ENCODE results near the gene AP3S2. TPM values are rescaled to one million over a fixed set of nuclear protein-coding genes. Genes with fewer than 3 reads are reported as not detected.

The AP3S2 gene
- total and polyA plus RNA-seq, 2 of the 13 experiments (the other 11 are each of a cell fraction or from before 2014, with no cell fraction given) = 17.6 to 44.4 TPM

DNA sequence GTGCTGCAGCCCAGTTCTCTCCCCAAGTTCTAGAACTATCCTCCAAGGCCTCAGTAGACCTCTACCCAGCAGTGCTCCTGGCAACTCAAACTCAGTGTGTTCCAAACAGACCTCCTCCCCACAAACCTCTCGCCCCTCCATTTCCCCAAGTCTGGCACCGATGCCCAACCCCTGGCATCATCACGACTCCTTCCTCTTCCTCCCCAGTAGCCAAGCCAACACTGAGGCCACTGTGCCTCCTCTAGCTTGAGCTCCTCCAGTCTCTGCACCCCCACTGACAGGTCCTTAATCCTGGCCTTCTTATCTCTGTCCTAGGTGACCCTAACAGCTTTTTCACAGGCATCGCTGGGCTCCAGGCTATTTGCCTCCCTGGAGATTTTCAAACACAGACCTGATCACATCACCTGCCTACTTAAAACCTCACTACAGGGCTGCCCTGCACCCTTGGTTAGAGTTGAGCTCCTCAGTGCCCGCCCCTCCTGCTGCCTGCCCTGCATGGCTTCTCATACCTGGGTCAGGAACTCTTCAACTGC lies 12.1 kb upstream of the AP3S2 start:
- H3K4me2 ChIP-seq (ENCODE audit: low read depth, low read length) = no peak overlapping the region
- no peaks in the 10 kb centered on the region for H3K27me3 ChIP-seq (ENCODE audit: control insufficient read depth in 1 of 2, insufficient read depth in 2 of 2, low read length in 2 of 2)
- intact Hi-C loops (cut with micrococcal nuclease; ENCODE audit: unreplicated experiment) = no loop called here
- DNase-seq (ENCODE audit: low spot score) (no peak), FAIRE-seq (no peak), ATAC-seq (no peak)
- peaks cover 5% of the 10 kb centered on the region for H3K4me1 ChIP-seq (ENCODE audit: insufficient read depth, low read length)
- no peaks in the 10 kb centered on the region for H3K79me2 ChIP-seq (ENCODE audit: insufficient read depth, low read length)
- no peaks in the 10 kb centered on the region for H4K20me1 ChIP-seq (ENCODE audit: insufficient read depth, low read length)
- CTCF ChIA-PET (ENCODE audit: low intra/inter-chr PET ratio, low total read pairs) = no interaction called here
- POLR2A ChIA-PET = no interaction called here
- no peaks in the 10 kb centered on the region for H3K9me3 ChIP-seq (ENCODE audit: low read length)
- no peak overlapping the region for H3K9ac ChIP-seq (ENCODE audit: insufficient read depth, low read depth, low read length)
- H3K4me3 ChIP-seq (replicated peaks in 1 of 3; ENCODE audit: insufficient read depth in 1 of 3, low read depth in 2 of 3, low read length in 3 of 3) = no peak overlapping the region
- WGBS (ENCODE audit: low lambda C conversion rate) = 97% methylated on average over 5 of the region's 5 CpGs
- no peak overlapping the region for H2AFZ ChIP-seq (ENCODE audit: low read length)
- no peak overlapping the region for H3K27ac ChIP-seq (ENCODE audit: extremely low read length, insufficient read depth, low read length)
- no TSS peak for BruUV-seq (replicated peaks)
- H3K36me3 ChIP-seq (replicated peaks in 1 of 2; ENCODE audit: control insufficient read depth in 1 of 2, insufficient read depth in 2 of 2, low read length in 2 of 2) = no peaks in the 10 kb centered on the region; a peak in 1 of 5 replicates
- in situ Hi-C loops (cut with HindIII; ENCODE audit: extremely low pct_ligation_motif_present, low pct_unique_long_range_greater_than_20kb) = no loop called here
- no peak for TF ChIP-seq ZNF335 (CRISPR knock-in tag; IDR thresholded peaks at IDR 0.05)
- TF ChIP-seq, protein P1, sequence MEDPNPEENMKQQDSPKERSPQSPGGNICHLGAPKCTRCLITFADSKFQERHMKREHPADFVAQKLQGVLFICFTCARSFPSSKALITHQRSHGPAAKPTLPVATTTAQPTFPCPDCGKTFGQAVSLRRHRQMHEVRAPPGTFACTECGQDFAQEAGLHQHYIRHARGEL (CRISPR knock-in tag; IDR thresholded peaks at IDR 0.05) = no peak
- TF ChIP-seq, protein P2, sequence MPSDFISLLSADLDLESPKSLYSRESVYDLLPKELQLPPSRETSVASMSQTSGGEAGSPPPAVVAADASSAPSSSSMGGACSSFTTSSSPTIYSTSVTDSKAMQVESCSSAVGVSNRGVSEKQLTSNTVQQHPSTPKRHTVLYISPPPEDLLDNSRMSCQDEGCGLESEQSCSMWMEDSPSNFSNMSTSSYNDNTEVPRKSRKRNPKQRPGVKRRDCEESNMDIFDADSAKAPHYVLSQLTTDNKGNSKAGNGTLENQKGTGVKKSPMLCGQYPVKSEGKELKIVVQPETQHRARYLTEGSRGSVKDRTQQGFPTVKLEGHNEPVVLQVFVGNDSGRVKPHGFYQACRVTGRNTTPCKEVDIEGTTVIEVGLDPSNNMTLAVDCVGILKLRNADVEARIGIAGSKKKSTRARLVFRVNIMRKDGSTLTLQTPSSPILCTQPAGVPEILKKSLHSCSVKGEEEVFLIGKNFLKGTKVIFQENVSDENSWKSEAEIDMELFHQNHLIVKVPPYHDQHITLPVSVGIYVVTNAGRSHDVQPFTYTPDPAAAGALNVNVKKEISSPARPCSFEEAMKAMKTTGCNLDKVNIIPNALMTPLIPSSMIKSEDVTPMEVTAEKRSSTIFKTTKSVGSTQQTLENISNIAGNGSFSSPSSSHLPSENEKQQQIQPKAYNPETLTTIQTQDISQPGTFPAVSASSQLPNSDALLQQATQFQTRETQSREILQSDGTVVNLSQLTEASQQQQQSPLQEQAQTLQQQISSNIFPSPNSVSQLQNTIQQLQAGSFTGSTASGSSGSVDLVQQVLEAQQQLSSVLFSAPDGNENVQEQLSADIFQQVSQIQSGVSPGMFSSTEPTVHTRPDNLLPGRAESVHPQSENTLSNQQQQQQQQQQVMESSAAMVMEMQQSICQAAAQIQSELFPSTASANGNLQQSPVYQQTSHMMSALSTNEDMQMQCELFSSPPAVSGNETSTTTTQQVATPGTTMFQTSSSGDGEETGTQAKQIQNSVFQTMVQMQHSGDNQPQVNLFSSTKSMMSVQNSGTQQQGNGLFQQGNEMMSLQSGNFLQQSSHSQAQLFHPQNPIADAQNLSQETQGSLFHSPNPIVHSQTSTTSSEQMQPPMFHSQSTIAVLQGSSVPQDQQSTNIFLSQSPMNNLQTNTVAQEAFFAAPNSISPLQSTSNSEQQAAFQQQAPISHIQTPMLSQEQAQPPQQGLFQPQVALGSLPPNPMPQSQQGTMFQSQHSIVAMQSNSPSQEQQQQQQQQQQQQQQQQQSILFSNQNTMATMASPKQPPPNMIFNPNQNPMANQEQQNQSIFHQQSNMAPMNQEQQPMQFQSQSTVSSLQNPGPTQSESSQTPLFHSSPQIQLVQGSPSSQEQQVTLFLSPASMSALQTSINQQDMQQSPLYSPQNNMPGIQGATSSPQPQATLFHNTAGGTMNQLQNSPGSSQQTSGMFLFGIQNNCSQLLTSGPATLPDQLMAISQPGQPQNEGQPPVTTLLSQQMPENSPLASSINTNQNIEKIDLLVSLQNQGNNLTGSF (CRISPR knock-in tag; IDR thresholded peaks at IDR 0.05) = no peak
- TF ChIP-seq, protein P3, sequence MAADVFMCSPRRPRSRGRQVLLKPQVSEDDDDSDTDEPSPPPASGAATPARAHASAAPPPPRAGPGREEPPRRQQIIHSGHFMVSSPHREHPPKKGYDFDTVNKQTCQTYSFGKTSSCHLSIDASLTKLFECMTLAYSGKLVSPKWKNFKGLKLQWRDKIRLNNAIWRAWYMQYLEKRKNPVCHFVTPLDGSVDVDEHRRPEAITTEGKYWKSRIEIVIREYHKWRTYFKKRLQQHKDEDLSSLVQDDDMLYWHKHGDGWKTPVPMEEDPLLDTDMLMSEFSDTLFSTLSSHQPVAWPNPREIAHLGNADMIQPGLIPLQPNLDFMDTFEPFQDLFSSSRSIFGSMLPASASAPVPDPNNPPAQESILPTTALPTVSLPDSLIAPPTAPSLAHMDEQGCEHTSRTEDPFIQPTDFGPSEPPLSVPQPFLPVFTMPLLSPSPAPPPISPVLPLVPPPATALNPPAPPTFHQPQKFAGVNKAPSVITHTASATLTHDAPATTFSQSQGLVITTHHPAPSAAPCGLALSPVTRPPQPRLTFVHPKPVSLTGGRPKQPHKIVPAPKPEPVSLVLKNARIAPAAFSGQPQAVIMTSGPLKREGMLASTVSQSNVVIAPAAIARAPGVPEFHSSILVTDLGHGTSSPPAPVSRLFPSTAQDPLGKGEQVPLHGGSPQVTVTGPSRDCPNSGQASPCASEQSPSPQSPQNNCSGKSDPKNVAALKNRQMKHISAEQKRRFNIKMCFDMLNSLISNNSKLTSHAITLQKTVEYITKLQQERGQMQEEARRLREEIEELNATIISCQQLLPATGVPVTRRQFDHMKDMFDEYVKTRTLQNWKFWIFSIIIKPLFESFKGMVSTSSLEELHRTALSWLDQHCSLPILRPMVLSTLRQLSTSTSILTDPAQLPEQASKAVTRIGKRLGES (CRISPR knock-in tag; IDR thresholded peaks at IDR 0.05; ENCODE audit: borderline replicate concordance) = no peak
- TF ChIP-seq, protein P4, sequence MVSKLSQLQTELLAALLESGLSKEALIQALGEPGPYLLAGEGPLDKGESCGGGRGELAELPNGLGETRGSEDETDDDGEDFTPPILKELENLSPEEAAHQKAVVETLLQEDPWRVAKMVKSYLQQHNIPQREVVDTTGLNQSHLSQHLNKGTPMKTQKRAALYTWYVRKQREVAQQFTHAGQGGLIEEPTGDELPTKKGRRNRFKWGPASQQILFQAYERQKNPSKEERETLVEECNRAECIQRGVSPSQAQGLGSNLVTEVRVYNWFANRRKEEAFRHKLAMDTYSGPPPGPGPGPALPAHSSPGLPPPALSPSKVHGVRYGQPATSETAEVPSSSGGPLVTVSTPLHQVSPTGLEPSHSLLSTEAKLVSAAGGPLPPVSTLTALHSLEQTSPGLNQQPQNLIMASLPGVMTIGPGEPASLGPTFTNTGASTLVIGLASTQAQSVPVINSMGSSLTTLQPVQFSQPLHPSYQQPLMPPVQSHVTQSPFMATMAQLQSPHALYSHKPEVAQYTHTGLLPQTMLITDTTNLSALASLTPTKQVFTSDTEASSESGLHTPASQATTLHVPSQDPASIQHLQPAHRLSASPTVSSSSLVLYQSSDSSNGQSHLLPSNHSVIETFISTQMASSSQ (IDR thresholded peaks at IDR 0.05; ENCODE audit: low read depth) = no peak
- TF ChIP-seq, protein P4 (CRISPR knock-in tag; IDR thresholded peaks at IDR 0.05; ENCODE audit: borderline replicate concordance) = no peak
- TF ChIP-seq HNRNPL (IDR thresholded peaks at IDR 0.05; ENCODE audit: low read depth, low read length) = no peak
- no peak for TF ChIP-seq ZNF563 (CRISPR knock-in tag; IDR thresholded peaks at IDR 0.05)
- no peak for TF ChIP-seq ZNF383 (CRISPR knock-in tag; IDR thresholded peaks at IDR 0.05; ENCODE audit: borderline replicate concordance)
- no peak for TF ChIP-seq SMAD3 (CRISPR knock-in tag; IDR thresholded peaks at IDR 0.05)

All from HepG2 (cell line).